Right hindlimb (tissue), 1 donor: ENCODE measurements around the gene MSI2.
"Not testable (repeated sequence)": the region's sequence is repeated elsewhere in the genome, so short reads cannot be mapped to it uniquely, and the experiment has no call there.

ENCODE experiments used
- DNase-seq: peaks from one replicate; pipeline ENCODE4 v3.0.0-alpha.2; 2018

MSI2 gene

DNA sequence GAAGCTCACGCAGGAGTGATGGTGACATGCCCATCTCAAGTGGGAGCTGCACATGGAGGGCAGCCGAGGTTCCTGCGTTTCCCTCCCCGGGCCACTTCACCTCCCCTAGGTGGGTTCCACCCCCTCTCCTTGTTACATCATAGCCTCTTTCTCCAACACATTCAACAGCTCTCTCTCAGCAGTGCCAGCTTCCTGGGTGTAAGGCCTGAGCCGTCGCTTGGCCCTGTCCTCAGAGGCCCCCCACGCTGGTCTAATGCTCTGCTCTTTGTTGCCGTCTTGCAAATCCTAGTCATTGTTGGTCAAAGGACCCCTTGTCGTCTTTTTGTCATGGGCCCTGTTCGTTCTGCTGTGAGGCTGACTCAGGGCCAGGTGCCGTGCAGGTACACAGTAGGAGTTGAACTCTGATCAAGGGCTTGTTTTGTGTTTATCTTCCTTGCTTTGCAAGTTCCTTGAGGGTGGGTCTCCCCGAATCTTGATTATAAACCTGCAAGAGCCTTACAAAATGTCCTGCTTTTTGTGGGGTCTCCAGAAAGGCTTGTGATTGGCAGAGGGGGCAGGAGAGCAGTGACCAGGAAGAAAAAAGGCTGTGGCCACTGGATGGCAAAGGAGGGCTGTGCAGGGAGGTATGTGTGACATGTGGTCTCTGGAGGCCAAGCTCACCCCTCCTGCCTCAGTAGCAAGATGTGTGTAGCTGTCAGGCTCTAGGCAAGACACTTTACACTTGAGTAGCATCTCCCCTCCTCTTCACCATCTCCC, 352.2 kb downstream of the MSI2 start:
- DNase-seq = no peak

DNA sequence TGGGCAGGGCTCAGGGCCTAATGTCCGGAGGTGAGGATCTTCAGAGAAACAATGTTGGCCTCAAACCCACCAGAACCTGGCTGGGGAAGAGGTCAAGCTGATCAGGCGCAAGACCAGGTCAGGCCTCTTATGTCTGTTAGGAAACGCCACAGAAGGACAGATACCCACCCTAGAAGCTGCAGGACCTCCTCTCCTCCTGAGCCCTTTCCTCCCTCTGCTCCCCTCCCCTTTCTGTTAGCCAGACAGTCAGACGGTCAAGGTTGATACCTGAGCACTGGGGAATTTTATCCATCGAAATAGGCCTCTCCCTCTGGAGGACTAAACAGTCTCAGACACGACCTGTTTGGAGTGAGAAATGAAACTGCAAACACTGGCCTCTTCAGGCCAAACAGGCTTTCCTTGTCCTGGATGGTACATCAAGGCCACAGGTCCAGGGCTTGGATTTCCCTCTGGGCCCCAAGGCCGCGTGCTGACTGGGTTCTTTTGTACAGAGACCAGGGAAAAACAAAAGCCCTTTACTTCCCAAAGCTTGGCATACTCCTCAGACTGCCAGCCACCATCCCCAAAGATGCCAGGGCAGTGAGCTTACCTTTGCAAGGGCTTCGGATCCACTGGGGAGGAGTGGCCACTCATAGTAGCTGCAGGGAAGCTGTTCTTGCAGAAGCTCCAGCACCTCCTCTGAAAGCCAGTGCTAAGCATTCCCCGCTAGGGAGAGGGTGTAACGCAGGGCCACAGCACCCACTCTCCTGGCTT, 353.0 kb downstream of the MSI2 start:
- DNase-seq = no peak

DNA sequence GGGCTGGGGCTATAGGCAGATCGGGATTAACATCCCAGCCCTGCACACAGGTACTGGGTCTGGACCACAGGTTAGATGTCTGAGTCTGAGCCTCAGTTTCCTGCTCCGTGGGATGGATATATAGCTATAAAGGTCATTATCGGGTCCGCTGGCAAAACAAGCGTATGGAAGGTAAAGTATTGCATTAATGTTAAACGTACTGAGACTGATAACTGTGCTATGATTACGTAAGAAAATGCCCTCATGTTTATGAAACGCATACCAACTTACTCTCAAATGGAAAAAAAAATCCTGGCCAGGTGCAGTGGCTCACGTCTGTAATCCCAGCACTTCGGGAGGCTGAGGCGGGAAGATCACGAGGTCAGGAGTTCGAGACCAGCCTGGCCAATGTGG, 353.6 kb downstream of the MSI2 start:
- DNase-seq = no peak

DNA sequence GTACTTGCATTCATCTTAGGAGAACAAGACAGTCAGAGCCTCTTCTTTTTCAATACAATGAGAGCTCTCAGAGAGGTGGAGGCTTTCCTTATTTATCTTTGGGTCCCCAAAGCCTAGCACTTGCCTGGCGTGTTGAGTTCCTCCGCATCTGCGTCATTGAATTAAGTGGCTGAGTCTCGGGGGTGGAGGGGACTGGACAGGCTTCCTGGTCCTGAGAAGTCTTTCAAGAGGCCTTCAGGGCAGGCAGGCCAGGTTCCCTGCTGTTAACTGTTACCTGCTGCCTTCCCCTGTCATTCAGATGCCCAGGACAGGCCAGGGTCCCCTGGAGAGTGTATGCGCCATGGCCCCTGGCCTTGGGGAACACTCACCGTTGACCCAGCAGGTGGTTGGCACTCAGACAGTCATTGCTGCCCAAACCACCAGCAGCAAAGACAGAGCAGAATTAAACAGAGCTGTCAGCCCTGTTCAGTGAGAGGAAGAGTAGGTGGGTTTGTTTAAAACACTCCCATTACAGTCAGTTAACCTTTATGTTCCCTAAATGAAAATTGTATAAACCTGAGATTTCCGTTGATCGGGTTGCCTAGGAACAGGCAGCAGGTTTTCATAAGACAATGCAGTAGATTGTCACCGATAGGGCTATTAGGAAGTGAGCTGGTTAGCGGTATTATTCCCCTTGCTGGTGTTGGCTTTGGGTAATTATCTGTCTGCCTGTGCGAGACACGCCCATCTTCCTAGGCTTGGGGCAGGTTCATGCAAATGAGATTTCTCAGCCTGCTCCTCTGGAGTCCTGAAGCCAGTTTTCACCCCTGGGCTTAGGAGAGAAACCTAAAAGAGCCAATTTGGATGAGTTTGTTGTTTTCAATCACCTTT, 356.1 kb downstream of the MSI2 start:
- no peak for DNase-seq

DNA sequence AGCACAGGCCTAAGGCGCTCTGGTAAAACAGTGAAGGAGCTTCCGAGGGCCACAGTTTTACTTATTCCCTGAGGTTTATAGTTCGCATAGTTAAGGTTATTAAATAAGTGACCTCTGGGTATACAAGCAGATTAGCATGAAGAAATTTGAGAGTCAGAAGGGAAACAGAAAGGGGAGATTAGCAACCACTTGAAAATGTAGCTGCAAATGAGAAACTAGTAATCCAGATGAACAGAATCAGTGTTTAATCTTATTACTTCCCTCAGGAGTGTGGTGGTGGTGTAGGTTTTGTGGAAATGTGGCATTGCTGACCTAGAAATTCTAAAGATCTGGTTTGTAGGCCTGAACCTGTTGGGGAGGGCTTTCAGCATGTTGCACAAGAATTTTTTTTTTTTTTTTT, 358.4 kb downstream of the MSI2 start:
- no peak for DNase-seq

DNA sequence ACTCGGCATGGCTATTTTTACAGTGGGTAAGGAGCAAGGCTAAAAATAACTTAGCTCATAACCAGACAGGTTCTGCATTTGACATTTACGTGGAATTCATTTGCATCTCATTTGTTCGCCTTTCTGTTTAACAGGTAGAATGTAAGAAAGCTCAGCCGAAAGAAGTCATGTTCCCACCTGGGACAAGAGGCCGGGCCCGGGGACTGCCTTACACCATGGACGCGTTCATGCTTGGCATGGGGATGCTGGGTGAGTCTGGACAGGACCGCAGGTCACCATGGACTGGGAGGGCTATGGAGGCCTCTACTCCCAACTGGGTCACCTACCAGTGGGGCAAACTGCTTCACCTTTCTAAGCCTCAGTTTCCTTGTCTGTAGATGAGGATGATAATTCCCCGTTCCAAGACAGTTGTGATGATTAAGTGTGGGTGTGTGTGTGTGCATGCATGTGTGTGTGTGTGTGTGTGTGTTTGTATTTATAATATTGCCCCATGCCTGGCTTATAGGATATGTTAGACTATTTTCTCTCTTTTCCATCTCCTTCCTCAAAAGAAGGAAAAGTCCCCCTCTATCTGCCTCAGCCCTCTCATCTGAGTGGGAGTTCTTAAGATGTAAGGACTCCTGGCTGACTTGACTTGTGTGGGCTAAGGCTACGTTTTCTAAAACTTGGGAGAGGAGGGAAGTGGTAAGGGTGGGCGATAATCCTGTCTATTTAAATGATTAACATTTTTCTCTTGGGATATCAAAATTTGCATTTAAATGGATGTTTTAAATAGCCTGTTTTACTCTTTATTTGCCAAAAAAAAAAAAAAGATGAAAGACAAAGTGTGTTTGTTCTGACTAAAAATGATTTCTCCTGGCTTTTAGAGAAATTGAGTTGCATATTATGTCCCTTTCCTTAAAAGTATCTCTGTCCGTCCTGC, 359.8 kb downstream of the MSI2 start:
- no peak for DNase-seq

DNA sequence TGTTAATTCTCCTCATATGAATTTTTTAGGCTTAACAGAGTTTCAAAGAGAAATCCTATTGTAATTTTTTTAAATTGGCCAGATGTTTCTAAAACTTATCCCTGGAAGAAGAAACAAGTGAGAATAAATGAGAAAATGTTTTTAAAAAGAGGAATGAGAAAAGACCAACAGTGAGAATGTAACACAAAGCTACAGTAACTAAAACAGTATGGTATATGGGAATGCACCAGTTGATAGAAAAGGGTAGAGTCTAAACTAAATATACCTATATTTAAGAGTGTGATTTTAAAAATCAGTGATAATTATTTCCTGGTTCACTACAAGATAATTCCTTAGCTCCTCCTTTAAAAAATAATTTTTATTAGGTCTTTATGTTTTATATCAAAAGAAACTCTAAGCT, 360.9 kb downstream of the MSI2 start:
- no peak for DNase-seq

DNA sequence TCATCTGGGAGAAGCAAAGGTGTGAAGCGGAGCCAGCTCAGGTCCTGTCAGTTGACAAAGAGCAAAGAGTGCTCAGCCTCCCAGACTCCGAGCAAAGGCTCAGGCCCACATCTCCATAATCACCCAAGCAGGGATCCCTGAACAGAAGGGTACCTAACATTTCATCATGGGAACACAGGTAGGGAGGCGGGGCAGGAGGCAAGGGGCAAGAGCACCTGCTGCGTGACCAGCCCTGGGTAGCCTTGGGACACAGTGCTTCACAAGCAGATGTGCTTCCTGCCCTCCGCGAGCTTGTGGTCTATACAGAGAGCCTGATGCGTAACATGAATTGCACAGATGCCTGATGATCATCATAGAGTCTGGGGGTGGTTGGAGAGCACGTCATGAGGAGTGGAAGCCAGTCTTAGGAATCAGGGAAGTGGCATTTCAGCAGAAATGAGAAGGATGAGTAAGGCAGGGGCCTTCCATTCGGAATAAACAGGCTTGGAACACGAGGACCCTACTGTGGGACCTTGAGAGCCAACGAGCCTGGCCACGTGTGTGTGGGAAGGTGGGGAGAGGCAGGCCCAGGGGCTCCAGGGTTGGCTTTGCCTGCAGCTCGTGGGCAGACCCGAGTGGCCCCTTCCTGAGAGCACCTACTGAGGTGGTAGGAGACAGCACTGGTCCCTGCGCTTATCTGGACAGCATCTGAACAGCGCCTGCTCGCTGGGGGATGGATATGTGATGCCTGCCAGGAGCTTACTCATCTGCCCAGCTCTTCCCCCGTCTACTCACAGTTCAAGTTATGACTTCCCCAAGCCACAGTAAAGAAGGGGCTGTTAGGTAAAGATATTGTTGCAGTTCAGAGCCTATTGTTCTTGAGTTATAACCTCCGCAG, 363.0 kb downstream of the MSI2 start:
- no peak for DNase-seq

DNA sequence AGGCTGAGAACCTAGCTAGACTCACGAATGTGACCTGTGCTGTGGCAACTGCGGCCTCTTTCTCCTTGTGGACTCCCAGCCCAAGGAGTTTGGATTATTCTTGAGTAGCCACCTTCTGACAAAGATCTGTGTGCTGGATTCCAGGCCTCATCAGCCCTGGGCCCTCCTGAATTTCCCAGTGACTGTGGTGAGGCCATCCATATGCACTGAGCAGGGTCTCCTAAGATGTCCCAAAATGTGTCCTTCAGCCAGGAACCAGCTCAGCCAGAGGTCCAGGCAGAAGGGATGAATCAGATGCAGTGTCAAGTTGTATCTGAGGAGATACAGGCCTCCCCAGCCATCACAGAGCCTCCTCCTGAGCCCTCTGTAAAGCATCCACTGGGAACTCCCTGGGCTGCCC, 364.3 kb downstream of the MSI2 start:
- no peak for DNase-seq

DNA sequence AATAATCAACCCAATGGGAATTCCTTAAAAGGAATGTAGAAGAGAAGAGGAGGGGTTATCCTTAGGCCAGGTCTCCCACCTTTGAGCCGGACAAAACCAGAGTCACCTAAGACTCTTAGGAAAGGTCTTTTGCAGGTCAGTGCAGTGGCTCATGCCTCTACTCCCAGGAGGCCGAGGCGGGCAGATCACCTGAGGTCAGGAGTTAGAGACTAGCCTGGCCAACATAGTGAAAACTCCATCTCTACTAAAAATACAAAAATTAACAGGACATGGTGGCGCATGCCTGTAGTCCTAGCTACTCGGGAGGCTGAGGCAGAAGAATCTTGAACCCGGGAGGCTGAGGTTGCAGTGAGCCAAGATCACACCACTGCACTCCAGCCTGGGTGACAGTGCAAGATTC, 365.5 kb downstream of the MSI2 start:
- not testable (repeated sequence) for DNase-seq

DNA sequence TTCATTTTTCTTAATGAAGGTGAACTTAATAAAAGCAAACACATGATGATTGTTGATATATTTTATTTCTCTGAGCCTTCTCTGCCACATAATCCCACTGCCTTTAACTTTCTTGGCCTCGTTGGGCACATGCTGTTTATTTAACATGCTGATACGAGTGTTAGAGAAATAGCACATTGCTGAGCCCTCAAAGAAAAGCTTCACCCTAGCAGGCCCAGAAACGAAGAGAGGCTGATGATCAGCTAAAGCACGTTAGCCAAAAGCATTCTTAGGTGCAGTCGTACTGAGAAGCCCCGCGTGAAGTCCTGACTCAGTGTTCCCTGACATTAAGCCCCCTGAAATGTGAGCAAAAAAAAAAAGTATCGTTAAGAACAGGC, 366.0 kb downstream of the MSI2 start:
- DNase-seq = no peak

DNA sequence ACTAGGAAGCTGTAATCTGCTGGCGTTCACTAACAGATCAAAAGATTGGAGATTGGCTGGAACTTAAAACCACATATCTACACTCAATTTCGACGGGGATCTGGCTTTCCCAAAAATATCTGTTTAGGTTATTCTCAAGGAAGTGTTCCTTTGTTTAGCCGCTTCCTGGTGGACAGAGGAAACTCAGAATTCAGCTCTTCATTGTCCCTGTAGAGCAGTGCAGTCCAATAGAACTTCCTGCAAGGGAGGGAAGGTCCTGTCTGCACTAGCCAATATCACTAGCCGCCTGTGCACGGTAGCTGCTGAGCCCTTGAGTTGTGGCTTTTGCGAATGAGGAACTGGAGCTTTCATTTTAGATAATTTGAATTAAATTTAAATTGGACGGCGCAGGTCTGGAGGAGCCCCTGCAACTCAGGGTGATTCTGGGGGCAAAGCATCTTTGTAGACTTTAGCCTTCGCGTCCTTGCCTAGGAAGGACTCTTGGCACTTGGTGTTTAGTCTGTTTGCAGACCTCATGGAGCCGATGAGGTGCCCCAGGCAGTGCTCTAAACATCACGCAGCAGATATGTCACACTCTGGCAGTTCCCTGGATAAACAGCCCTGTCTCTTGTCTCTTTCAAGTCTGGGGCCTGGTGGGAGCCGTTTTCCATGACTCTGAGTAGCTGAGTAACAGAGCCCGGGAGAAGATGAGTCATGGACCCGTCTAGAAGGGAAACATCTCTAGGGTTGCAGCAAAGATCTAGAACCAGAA, 366.5 kb downstream of the MSI2 start:
- no peak for DNase-seq

DNA sequence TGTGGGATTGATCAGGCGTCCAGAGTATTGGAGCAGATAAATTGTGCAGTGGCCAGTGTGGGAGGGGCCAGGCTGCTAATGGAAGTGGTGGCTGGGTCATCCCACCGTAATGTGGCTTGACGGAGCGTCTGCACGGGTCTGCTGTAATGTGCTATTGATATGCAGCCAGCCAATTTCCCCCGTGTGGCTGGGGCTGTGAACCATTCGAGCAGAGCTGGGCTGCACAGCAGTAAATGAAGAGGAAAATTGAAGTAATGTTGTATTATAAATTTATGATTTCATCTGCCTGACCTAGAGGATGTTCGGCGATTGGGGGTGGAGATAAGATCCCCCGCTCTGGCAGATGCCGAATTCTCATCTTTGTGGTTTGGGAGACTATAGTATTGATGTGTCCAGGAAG, 367.3 kb downstream of the MSI2 start:
- no peak for DNase-seq

DNA sequence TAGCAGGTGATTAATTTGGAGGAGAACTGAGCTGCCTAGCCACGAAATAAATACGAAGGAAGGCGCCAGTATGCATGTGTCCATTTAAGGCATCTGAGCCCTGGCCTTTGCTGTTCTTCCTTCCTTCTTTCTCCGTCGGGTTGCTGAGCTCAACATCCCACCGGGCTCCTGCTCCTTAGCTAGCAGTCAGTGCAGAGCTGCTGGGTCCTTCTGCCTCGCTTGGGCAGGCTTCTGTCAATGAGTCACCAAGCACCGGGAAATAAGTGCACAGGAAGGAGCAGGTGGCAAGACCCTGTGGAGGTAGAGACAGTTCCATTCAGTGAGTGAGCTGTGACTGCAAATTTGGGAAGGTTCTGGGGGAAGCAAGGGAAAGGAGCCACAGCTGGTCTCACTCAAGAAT, 368.1 kb downstream of the MSI2 start:
- DNase-seq = no peak

DNA sequence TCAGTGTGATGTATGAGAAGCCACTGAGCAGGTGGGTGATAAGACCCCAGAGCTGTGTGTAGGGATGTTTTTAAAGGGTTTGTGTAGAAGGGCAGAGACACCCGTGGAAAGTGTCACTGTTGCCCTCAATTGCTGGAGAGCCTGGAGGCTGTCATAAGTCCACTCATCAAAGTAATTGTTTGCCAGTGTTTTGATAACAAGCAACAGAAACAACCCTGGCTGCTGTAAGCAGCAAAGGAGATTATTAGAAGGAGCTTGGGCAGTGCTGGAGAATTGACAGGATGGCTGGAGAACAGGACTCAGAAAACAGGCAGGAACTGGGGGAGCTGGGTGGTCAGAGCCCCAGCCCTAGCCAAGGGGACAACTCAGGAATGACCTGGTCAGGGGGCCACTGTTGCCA, 369.2 kb downstream of the MSI2 start:
- DNase-seq = no peak

DNA sequence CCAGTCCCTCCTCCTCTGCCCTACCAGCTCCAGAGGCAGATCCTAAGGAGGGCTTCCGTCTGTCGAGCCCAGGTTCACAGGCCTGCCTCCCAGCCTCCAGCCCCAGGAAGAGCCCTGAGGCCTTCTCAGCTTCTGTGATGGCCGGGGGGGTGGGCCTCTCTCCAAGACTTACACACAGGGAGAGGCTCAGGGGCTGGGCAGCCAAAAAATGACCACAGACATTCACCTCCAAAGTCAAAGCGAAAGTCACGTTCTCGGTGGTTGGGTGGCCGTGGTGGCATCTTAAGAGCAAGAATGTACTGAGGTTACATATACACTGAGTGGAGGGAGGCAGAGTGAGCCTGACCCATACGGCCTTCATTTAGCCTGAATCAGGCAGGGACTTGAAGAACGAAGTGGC, 369.6 kb downstream of the MSI2 start:
- no peak for DNase-seq

DNA sequence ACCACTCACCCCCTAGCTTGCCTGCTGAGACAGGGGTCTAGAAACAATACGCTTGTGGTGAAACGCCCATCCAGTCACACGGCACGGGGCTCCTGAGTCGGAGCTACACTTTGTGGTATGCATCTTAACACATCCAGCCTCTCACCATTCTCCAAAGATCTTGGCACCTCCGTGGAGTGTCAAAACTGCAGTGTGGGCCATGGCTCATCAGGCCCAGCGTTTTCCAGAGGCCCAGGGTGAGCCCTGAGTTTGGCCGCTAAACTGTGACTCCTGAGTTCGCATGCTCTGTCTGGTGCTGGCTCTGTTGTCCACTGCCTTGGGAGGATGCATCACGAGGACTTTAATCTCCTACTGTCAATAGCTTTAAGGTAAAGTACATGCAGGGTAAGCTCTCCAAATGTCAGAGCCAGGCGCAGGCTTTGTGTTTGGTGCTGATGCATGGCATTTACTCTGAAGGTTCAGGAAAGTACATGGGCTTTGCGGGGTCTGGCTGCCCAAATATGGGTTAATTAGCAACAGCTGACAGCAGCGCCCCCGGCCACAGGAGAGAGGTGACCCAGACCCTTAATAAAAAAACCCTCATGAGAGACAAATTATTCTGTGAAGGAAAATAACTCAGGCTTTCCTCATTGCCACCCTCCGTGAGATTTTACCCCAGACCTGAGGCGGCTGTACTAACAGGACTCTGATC, 370.3 kb downstream of the MSI2 start:
- DNase-seq = no peak

DNA sequence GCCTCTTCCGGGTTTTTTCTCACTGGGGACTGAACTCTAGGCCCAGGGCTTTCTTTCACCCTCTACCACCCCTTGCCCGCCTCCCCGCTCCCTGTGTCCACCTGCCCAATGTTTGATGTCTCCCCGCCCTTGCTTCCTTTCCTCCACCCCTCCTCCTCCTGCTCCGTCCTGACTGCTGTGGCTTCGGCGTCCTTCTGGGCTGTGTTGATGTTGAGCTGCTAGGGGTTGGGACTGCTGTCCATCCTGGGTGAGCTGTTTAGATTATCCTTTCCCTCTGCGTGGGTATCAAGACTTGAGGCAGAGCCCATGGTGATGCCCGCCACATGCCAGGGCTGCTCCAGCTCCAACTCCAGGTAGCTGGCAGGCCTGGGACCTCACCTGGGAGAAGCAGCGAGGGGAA, 371.3 kb downstream of the MSI2 start:
- no peak for DNase-seq

DNA sequence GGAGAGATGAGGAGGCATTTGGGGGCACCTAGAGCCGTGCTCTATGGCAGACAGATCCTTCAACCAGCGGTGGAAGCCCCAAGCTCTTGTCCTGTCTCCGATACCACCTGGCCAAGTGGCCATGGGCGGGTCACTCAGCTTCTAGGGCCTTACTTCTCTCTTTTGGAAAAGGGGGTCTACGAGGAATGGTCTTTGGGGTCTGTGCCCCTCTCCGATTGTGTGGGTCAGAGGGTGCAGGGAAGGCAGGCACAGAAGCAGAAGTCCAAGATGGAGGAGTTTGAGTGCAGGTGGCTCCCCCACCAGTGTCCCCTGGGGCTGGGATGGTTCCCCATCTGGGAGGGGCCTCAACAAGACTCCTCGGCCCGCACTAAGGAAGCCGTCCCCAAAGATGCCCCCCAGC, 372.1 kb downstream of the MSI2 start:
- DNase-seq = no peak

DNA sequence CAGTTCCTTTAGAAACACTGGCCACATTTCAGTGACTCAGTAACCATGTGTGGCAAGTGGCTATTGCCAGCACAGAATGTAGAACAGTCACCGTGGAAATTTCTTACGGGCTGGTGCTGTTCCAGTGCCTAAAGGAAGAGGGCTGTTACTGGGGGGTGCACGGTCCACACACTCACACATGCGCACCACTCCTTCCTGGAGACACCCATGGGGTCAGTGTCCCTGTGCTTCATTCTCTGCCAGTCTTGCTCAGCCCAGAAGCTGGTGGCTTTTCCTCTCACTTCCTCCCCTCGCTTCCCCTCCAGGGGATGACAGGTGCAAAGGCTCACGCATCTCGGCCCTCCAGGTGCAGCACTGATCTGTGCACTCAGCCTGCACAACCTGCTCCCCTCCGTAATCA, 373.1 kb downstream of the MSI2 start:
- no peak for DNase-seq
